H1 (cell line): ENCODE data around the gene LOXHD1. TPM values are rescaled to one million over a fixed set of nuclear protein-coding genes. Genes with fewer than 3 reads are reported as not detected.

Experiments
- CTCF ChIA-PET: fragments of 300-600 bp; sonication (Branson Sonifier 250); formaldehyde crosslinking; loops from one replicate; lab custom pipeline; 2021; ENCODE audit not compliant: partially characterized antibody; lab: Charles Lee
- POLR2A ChIA-PET: fragments of 300-600 bp; sonication (Branson Sonifier 250); formaldehyde crosslinking; loops from one replicate; lab custom pipeline; 2021; ENCODE audit warnings: inconsistent platforms; ENCODE audit not compliant: partially characterized antibody; lab: Charles Lee
- DNase-seq, 2 experiments: peaks; one replicate each; pipeline versions ENCODE4 v3.0.0 to v3.0.0-alpha.2; 2010 to 2022; ENCODE audit warnings: low spot score in 2 of 2, low read depth in 1 of 2, mixed read lengths in 1 of 2
- FAIRE-seq: peaks from 2 replicates; lab custom pipeline; 2011; peaks lifted over from hg19 to GRCh38; lab: Jason Lieb, UNC
- H2AFZ ChIP-seq: 2 replicates; pipeline ENCODE4 v1.8.1; 2012; ENCODE audit warnings: low read length, inconsistent platforms
- H2AK5ac ChIP-seq: 2 replicates; pipeline ENCODE4 v1.6.1; 2013; ENCODE audit warnings: low read depth, low read length
- H2BK120ac ChIP-seq: replicated peaks from 2 replicates; pipeline ENCODE3; 2013; ENCODE audit warnings: low read depth, low read length, inconsistent platforms
- H2BK12ac ChIP-seq: 2 replicates; pipeline ENCODE4 v1.6.1; 2013; ENCODE audit warnings: low read depth, low read length
- H2BK15ac ChIP-seq: 2 replicates; pipeline ENCODE4 v1.6.1; 2013; ENCODE audit warnings: low read length
- H2BK20ac ChIP-seq: 2 replicates; pipeline ENCODE4 v1.6.1; 2013; ENCODE audit warnings: low read length
- H2BK5ac ChIP-seq: 2 replicates; pipeline ENCODE4 v1.6.1; 2013; ENCODE audit warnings: low read depth, low read length
- H3K14ac ChIP-seq: 2 replicates; pipeline ENCODE4 v1.6.1; 2013; ENCODE audit warnings: inconsistent platforms; ENCODE audit not compliant: insufficient read length
- H3K18ac ChIP-seq: 2 replicates; pipeline ENCODE4 v1.6.1; 2013; ENCODE audit warnings: low read length; ENCODE audit errors: extremely low read depth
- H3K23ac ChIP-seq: 2 replicates; pipeline ENCODE4 v1.6.1; 2013; ENCODE audit warnings: inconsistent platforms; ENCODE audit not compliant: insufficient read length
- H3K23me2 ChIP-seq: 2 replicates; pipeline ENCODE4 v1.6.1; 2013; ENCODE audit warnings: low read depth, low read length
- H3K27ac ChIP-seq: 2 replicates; pipeline ENCODE4 v1.6.1; 2011; ENCODE audit warnings: low read depth, low read length, inconsistent platforms
- H3K27me3 ChIP-seq, 4 experiments: replicated peaks in 1 of 4; 1 replicate in 1 of 4; 2 replicates in 3 of 4; pipeline versions ENCODE4 v1.6.1 to v1.8.1; 2011 to 2013; ENCODE audit warnings: low read length in 3 of 4, mild to moderate bottlenecking in 3 of 4, inconsistent platforms in 2 of 4, mixed read lengths in 2 of 4, moderate library complexity in 1 of 4; ENCODE audit not compliant: control insufficient read depth in 3 of 4, insufficient read depth in 3 of 4; ENCODE audit errors: extremely low read depth in 1 of 4
- H3K36me3 ChIP-seq, 4 experiments: 2 replicates each; pipeline versions ENCODE4 v1.6.1 to v1.8.1; 2011 to 2013; ENCODE audit warnings: mild to moderate bottlenecking in 4 of 4, low read length in 3 of 4, moderate library complexity in 2 of 4, control low read depth in 1 of 4, inconsistent platforms in 1 of 4; ENCODE audit not compliant: insufficient read depth in 4 of 4, control insufficient read depth in 2 of 4
- H3K4ac ChIP-seq: replicated peaks from 2 replicates; pipeline ENCODE3; 2013; ENCODE audit warnings: low read length, low read depth, mixed read lengths, inconsistent platforms; ENCODE audit not compliant: insufficient read length
- H3K4me1 ChIP-seq, 4 experiments: replicated peaks in 1 of 4; 1 replicate in 1 of 4; 2 replicates in 3 of 4; pipeline versions ENCODE4 v1.6.1 to v1.8.1; 2011 to 2013; ENCODE audit warnings: low read length in 3 of 4, inconsistent platforms in 2 of 4, mixed read lengths in 1 of 4; ENCODE audit not compliant: insufficient read depth in 4 of 4, control insufficient read depth in 3 of 4
- H3K4me2 ChIP-seq, 2 experiments: 2 replicates each; pipeline versions ENCODE4 v1.6.1 to v1.8.1; 2011 to 2013; ENCODE audit warnings: low read depth in 2 of 2, low read length in 2 of 2, control low read depth in 1 of 2, inconsistent platforms in 1 of 2, mild to moderate bottlenecking in 1 of 2; ENCODE audit not compliant: insufficient read depth in 1 of 2
- H3K4me3 ChIP-seq, 4 experiments: fragments of 200-600, 300-600 bp in 1 of 4; sonication (generic), shearing (Covaris generic), sonication (Bioruptor Twin) in 1 of 4; 2 replicates each; pipeline versions ENCODE4 v1.5.1 to v1.8.1; 2011 to 2016; ENCODE audit warnings: low read length in 4 of 4, low read depth in 3 of 4, control low read depth in 2 of 4, inconsistent platforms in 2 of 4, mild to moderate bottlenecking in 2 of 4, mixed read lengths in 1 of 4, moderate library complexity in 1 of 4; ENCODE audit not compliant: insufficient read depth in 2 of 4; ENCODE audit errors: extremely low read depth in 1 of 4
- H3K56ac ChIP-seq: replicated peaks from 2 replicates; pipeline ENCODE3; 2013; ENCODE audit warnings: low read depth, mild to moderate bottlenecking, mixed read lengths, low read length, inconsistent platforms; ENCODE audit not compliant: insufficient read length
- H3K79me1 ChIP-seq: 2 replicates; pipeline ENCODE4 v1.6.1; 2013; ENCODE audit warnings: low read depth, low read length, control low read depth
- H3K79me2 ChIP-seq, 2 experiments: 2 replicates each; pipeline versions ENCODE4 v1.6.1 to v1.8.1; 2012 to 2013; ENCODE audit warnings: low read length in 2 of 2, mild to moderate bottlenecking in 2 of 2, inconsistent platforms in 1 of 2; ENCODE audit not compliant: insufficient read depth in 2 of 2, control insufficient read depth in 1 of 2
- H3K9ac ChIP-seq, 4 experiments: replicated peaks in 1 of 4; 1 replicate in 1 of 4; 2 replicates in 3 of 4; pipeline versions ENCODE4 v1.6.1 to v1.8.1; 2011 to 2013; ENCODE audit warnings: low read depth in 3 of 4, low read length in 3 of 4, control low read depth in 2 of 4, mild to moderate bottlenecking in 2 of 4, moderate library complexity in 2 of 4, inconsistent platforms in 1 of 4; ENCODE audit errors: extremely low read depth in 1 of 4
- H3K9me3 ChIP-seq, 2 experiments: 2 replicates each; pipeline versions ENCODE4 v1.6.1 to v1.8.1; 2012 to 2013; ENCODE audit warnings: mild to moderate bottlenecking in 2 of 2, moderate library complexity in 2 of 2, control low read depth in 1 of 2, inconsistent platforms in 1 of 2, low read depth in 1 of 2, low read length in 1 of 2, mixed read lengths in 1 of 2; ENCODE audit not compliant: insufficient read depth in 2 of 2
- H4K20me1 ChIP-seq, 2 experiments: replicated peaks in 1 of 2; 2 replicates each; pipeline versions ENCODE3 to v1.8.1; 2011 to 2013; ENCODE audit warnings: inconsistent platforms in 2 of 2, low read length in 2 of 2, mild to moderate bottlenecking in 1 of 2; ENCODE audit not compliant: insufficient read depth in 2 of 2, control insufficient read depth in 1 of 2
- H4K5ac ChIP-seq: 2 replicates; pipeline ENCODE4 v1.6.1; 2013; ENCODE audit warnings: low read length, low read depth, mixed read lengths, inconsistent platforms; ENCODE audit not compliant: insufficient read length
- H4K8ac ChIP-seq: 2 replicates; pipeline ENCODE4 v1.8.0; 2013; ENCODE audit warnings: mild to moderate bottlenecking, moderate library complexity, low read length, inconsistent platforms; ENCODE audit not compliant: insufficient read depth; ENCODE audit errors: extremely low read depth
- H4K91ac ChIP-seq: replicated peaks from 2 replicates; pipeline ENCODE3; 2013; ENCODE audit warnings: low read length, mixed read lengths, inconsistent platforms; ENCODE audit not compliant: insufficient read length
- PHF8 ChIP-seq: fragments of 200-600 bp; sonication (generic); conservative IDR thresholded peaks from 2 replicates; pipeline ENCODE4 v1.7.1; 2012; ENCODE audit warnings: low read depth, mild to moderate bottlenecking, inconsistent platforms, low read length, moderate library complexity
- POLR2AphosphoS5 ChIP-seq: IDR thresholded peaks from 2 replicates; pipeline ENCODE4 v1.6.1; 2011; ENCODE audit warnings: low read depth, low read length
- RBBP5 ChIP-seq: IDR thresholded peaks from 2 replicates; pipeline ENCODE4 v1.7.1; 2012; ENCODE audit warnings: low read depth, mild to moderate bottlenecking, inconsistent platforms, low read length, moderate library complexity, borderline replicate concordance
- SIN3A ChIP-seq, 2 experiments: IDR thresholded peaks in 1 of 2; conservative IDR thresholded peaks in 1 of 2; 2 replicates each; pipeline ENCODE4 v1.6.1; 2011 to 2012; ENCODE audit warnings: low read length in 2 of 2, improper control_type of control experiment in 1 of 2, low read depth in 1 of 2, mild to moderate bottlenecking in 1 of 2
- SIX5 ChIP-seq: IDR thresholded peaks from 2 replicates; pipeline ENCODE4 v1.6.1; 2011; ENCODE audit warnings: mild to moderate bottlenecking, low read depth, low read length
- TAF1 ChIP-seq: IDR thresholded peaks from 2 replicates; pipeline ENCODE4 v1.6.1; 2011; ENCODE audit warnings: mild to moderate bottlenecking, low read depth, low read length
- TAF7 ChIP-seq: optimal IDR thresholded peaks from 2 replicates; pipeline ENCODE3; 2011; ENCODE audit warnings: low read depth, mild to moderate bottlenecking, inconsistent platforms, low read length, moderate library complexity, borderline replicate concordance
- YY1 ChIP-seq: IDR thresholded peaks from 2 replicates; pipeline ENCODE4 v1.6.1; 2011; ENCODE audit warnings: low read depth, mild to moderate bottlenecking, low read length
- WGBS, 2 experiments: shearing (Covaris generic) in 1 of 2; methylation state at CpG; one replicate each; pipeline versions ENCODE4 v1.1.6 to v1.1.7; 2013 to 2015; ENCODE audit warnings: low lambda C conversion rate in 2 of 2, mixed read lengths in 2 of 2, inconsistent platforms in 1 of 2, low coverage in 1 of 2, missing lambda C conversion rate in 1 of 2; ENCODE audit not compliant: insufficient replicate concordance in 2 of 2, insufficient coverage in 1 of 2, insufficient read length in 1 of 2; ENCODE audit errors: extremely low coverage in 1 of 2, missing lambda C conversion rate in 1 of 2; 5-methylcytosine and 5-hydroxymethylcytosine counted together
- polyA plus RNA-seq, 7 experiments: library from polyadenylated mRNA; depleted of rRNA in 3 of 7; stranded (reverse) in 5 of 7; unstranded in 2 of 7; fragments of >200 nt in 5 of 7; fragments of 200-250 nt in 2 of 7; gene quantifications; 1 replicate in 5 of 7; 2 replicates in 1 of 7; 4 replicates in 1 of 7; pipeline versions ENCODE4 v1.2.1 to v1.2.3, GENCODE V29; 2011 to 2013; ENCODE audit warnings: missing spikeins in 2 of 7, mixed read lengths in 2 of 7
- total RNA-seq: library from RNA; stranded (reverse); fragmentation: NEBNext Ultra II Directional; extraction: Animal tissue kit (Norgen Biotek cat#: 25700); gene quantifications from 2 replicates; pipeline ENCODE4 v1.2.1, GENCODE V29; 2021
- TF ChIP-seq, protein P1 (sequence below): IDR thresholded peaks from 2 replicates; pipeline ENCODE4 v1.6.1; 2012; ENCODE audit warnings: inconsistent platforms
- TF ChIP-seq, protein P2 (sequence below): IDR thresholded peaks from 2 replicates; pipeline ENCODE4 v1.6.1; 2011; ENCODE audit warnings: low read length, improper control_type of control experiment

Gene LOXHD1
- total and polyA plus RNA-seq, 2 of the 8 experiments (the other 6 are each of a cell fraction or from before 2014, with no cell fraction given) = 0.02 TPM; not detected in 1

DNA sequence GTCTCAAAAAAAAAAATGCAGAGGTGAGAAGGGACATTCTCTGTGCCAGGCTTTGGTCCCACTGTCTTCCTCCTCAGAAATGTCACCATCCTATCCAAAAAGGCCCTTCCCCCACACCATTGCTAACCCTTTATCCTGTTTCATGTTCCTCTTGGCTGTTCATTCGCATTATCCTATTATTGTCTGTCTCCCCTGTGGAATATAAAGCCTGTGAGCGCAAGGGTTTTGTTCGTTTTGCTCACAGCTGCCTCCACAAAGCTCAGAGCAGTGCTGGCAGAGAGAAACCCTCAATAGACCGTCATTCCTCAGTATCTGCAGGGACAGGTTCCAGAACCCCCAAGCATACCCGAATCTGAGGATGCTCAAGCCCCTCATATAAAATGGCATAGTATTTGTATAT, 91.8 kb downstream of the LOXHD1 start:
- Histone ChIP-seq H3K36me3 (no peaks in the 10 kb centered on the region), H3K79me1 (no peaks in the 10 kb centered on the region), H3K4me1 (peaks cover 2 to 7% (median 5%) of the 10 kb centered on the region in 4 experiments; a peak in 6 of 7 replicates), H3K9me3 (no peaks in the 10 kb centered on the region), H4K20me1 (no peaks in the 10 kb centered on the region), H2AK5ac (no peak overlapping the region), H3K14ac (no peak overlapping the region), H4K5ac (no peak overlapping the region), H4K91ac (no peak overlapping the region), H2BK20ac (no peak overlapping the region), H3K23me2 (no peaks in the 10 kb centered on the region), H3K27ac (no peak overlapping the region), H2BK5ac (no peak overlapping the region), H2BK15ac (no peak overlapping the region), H2AFZ (no peak overlapping the region), H3K27me3 (no peaks in the 10 kb centered on the region), H2BK120ac (no peak overlapping the region), H4K8ac (no peak overlapping the region), H3K4me2 (no peak overlapping the region), H3K23ac (no peak overlapping the region), H3K18ac (no peak overlapping the region), H2BK12ac (no peak overlapping the region), H3K56ac (no peak overlapping the region), H3K4ac (no peak overlapping the region), H3K79me2 (no peaks in the 10 kb centered on the region), H3K9ac (no peak overlapping the region), H3K4me3 (no peak overlapping the region)
- POLR2A ChIA-PET = no interaction called here
- FAIRE-seq = no peak
- TF ChIP-seq SIX5 (no peak), RBBP5 (no peak), TAF7 (no peak), POLR2AphosphoS5 (no peak), PHF8 (no peak), TAF1 (no peak), SIN3A (conservative IDR thresholded peaks at IDR 0.05 in 1 of 2, IDR thresholded peaks at IDR 0.05 in 1 of 2; ENCODE audit: low read depth in 1 of 2, low read length in 2 of 2) (no peak), YY1 (no peak)
- TF ChIP-seq, protein P1, sequence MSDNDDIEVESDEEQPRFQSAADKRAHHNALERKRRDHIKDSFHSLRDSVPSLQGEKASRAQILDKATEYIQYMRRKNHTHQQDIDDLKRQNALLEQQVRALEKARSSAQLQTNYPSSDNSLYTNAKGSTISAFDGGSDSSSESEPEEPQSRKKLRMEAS = no peak
- TF ChIP-seq, protein P2, sequence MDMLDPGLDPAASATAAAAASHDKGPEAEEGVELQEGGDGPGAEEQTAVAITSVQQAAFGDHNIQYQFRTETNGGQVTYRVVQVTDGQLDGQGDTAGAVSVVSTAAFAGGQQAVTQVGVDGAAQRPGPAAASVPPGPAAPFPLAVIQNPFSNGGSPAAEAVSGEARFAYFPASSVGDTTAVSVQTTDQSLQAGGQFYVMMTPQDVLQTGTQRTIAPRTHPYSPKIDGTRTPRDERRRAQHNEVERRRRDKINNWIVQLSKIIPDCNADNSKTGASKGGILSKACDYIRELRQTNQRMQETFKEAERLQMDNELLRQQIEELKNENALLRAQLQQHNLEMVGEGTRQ = no peak
- CTCF ChIA-PET = interaction anchor here (4.8 to 6.6 kb wide), 2 partner anchors 11 to 93 kb away, joined by 31 to 32 read pairs; no protein-coding TSS in a partner anchor
- DNase-seq = no peak
- WGBS, 2 experiments = 87% methylated on average over 5 of the region's 5 CpGs; no CpG with 5 or more reads in 1 of the 2 experiments
